ENCODE data around the gene THADA. TPM values are rescaled to one million over a fixed set of nuclear protein-coding genes. Genes with fewer than 3 reads are reported as not detected.

Gene THADA
- total RNA-seq, 1 donor, result 39.4 TPM

- no peak overlapping the region for H3K4me3 ChIP-seq (ENCODE audit: insufficient read depth, low read length)
- peaks cover 5% of the 10 kb centered on the region for H3K36me3 ChIP-seq (ENCODE audit: insufficient read depth, low read length)
- no peak overlapping the region for H3K4me2 ChIP-seq (ENCODE audit: insufficient read depth, low read length)
- H3K27ac ChIP-seq (ENCODE audit: low read depth, low read length), result no peak overlapping the region
- TF ChIP-seq CTCF (IDR thresholded peaks at IDR 0.05; ENCODE audit: extremely low read depth, low read depth, low read length), result no peak
- H3K4me1 ChIP-seq (ENCODE audit: insufficient read depth, low read length), result peaks cover 14% of the 10 kb centered on the region
- no peaks in the 10 kb centered on the region for H3K27me3 ChIP-seq (ENCODE audit: insufficient read depth, low read length)
- H2AFZ ChIP-seq (ENCODE audit: low read length), result no peak overlapping the region
- no peaks in the 10 kb centered on the region for H4K20me1 ChIP-seq (ENCODE audit: insufficient read depth, low read length)
- DNase-seq (ENCODE audit: insufficient read length, low spot score, missing footprints), result no peak
- H3K9me3 ChIP-seq (ENCODE audit: low read depth, low read length), result no peaks in the 10 kb centered on the region
- H3K79me2 ChIP-seq (ENCODE audit: insufficient read depth, low read length), result no peaks in the 10 kb centered on the region
Measured at GRCh38 chr2:43482961-43483360, 112.9 kb downstream of the THADA start.

- H3K4me1 ChIP-seq (ENCODE audit: insufficient read depth, low read length), result peaks cover 14% of the 10 kb centered on the region
Measured at GRCh38 chr2:43481927-43482542, 113.8 kb downstream of the THADA start.

GRCh38 chr2:43480874-43481273 lies 115.0 kb downstream of the THADA start:
- DNase-seq (ENCODE audit: insufficient read length, low spot score, missing footprints), result no peak
- no peak for TF ChIP-seq CTCF (IDR thresholded peaks at IDR 0.05; ENCODE audit: extremely low read depth, low read depth, low read length)
- H3K27me3 ChIP-seq (ENCODE audit: insufficient read depth, low read length), result no peaks in the 10 kb centered on the region
- H3K9me3 ChIP-seq (ENCODE audit: low read depth, low read length), result no peaks in the 10 kb centered on the region
- no peak overlapping the region for H3K27ac ChIP-seq (ENCODE audit: low read depth, low read length)
- no peaks in the 10 kb centered on the region for H4K20me1 ChIP-seq (ENCODE audit: insufficient read depth, low read length)
- peaks cover 14% of the 10 kb centered on the region for H3K4me1 ChIP-seq (ENCODE audit: insufficient read depth, low read length)
- H3K36me3 ChIP-seq (ENCODE audit: insufficient read depth, low read length), result peaks cover 5% of the 10 kb centered on the region
- no peak overlapping the region for H3K4me3 ChIP-seq (ENCODE audit: insufficient read depth, low read length)
- H3K79me2 ChIP-seq (ENCODE audit: insufficient read depth, low read length), result no peaks in the 10 kb centered on the region
- H2AFZ ChIP-seq (ENCODE audit: low read length), result no peak overlapping the region
- H3K4me2 ChIP-seq (ENCODE audit: insufficient read depth, low read length), result no peak overlapping the region

More at GRCh38 chr2:43481927-43482542, 113.8 kb downstream of the THADA start:
- H3K36me3 ChIP-seq (ENCODE audit: insufficient read depth, low read length), result peaks cover 5% of the 10 kb centered on the region
- no peak for DNase-seq (ENCODE audit: insufficient read length, low spot score, missing footprints)
- no peaks in the 10 kb centered on the region for H3K79me2 ChIP-seq (ENCODE audit: insufficient read depth, low read length)
- TF ChIP-seq CTCF (IDR thresholded peaks at IDR 0.05; ENCODE audit: extremely low read depth, low read depth, low read length), result no peak
- H3K9me3 ChIP-seq (ENCODE audit: low read depth, low read length), result no peaks in the 10 kb centered on the region
- H3K27me3 ChIP-seq (ENCODE audit: insufficient read depth, low read length), result no peaks in the 10 kb centered on the region
- no peaks in the 10 kb centered on the region for H4K20me1 ChIP-seq (ENCODE audit: insufficient read depth, low read length)
- no peak overlapping the region for H2AFZ ChIP-seq (ENCODE audit: low read length)
- no peak overlapping the region for H3K4me3 ChIP-seq (ENCODE audit: insufficient read depth, low read length)
- H3K27ac ChIP-seq (ENCODE audit: low read depth, low read length), result no peak overlapping the region
- H3K4me2 ChIP-seq (ENCODE audit: insufficient read depth, low read length), result no peak overlapping the region

- Histone ChIP-seq H3K4me1 (ENCODE audit: insufficient read depth, low read length) (peaks cover 14% of the 10 kb centered on the region), H3K9me3 (ENCODE audit: low read depth, low read length) (no peaks in the 10 kb centered on the region), H3K4me3 (ENCODE audit: insufficient read depth, low read length) (no peak overlapping the region), H3K27me3 (ENCODE audit: insufficient read depth, low read length) (no peaks in the 10 kb centered on the region), H2AFZ (ENCODE audit: low read length) (no peak overlapping the region), H3K4me2 (ENCODE audit: insufficient read depth, low read length) (no peak overlapping the region), H3K27ac (ENCODE audit: low read depth, low read length) (no peak overlapping the region), H3K79me2 (ENCODE audit: insufficient read depth, low read length) (no peaks in the 10 kb centered on the region), H4K20me1 (ENCODE audit: insufficient read depth, low read length) (no peaks in the 10 kb centered on the region), H3K36me3 (ENCODE audit: insufficient read depth, low read length) (peaks cover 9% of the 10 kb centered on the region)
- TF ChIP-seq CTCF (IDR thresholded peaks at IDR 0.05; ENCODE audit: extremely low read depth, low read depth, low read length), result no peak
- peak; percentile 32 for DNase-seq (ENCODE audit: insufficient read length, low spot score, missing footprints)
Measured at GRCh38 chr2:43478412-43479086, 117.3 kb downstream of the THADA start.

All from osteoblast (primary cell).